DND-41 (cell line): ENCODE data around the gene UVRAG.

Experiments
- ATAC-seq: fragments of 200-7000 bp; cut with Tn5 transposase; 3 replicates; pipeline ENCODE4 v1.9.1; 2021; ENCODE audit warnings: low read depth; ENCODE audit not compliant: insufficient read depth
- DNase-seq: peaks from one replicate; pipeline ENCODE4 v3.0.0-alpha.2; 2020
- H2AFZ ChIP-seq: 2 replicates; pipeline ENCODE4 v1.6.0; 2012; ENCODE audit warnings: low read depth, low read length
- H3K27ac ChIP-seq: 2 replicates; pipeline ENCODE4 v1.5.1; 2012; ENCODE audit warnings: low read length, inconsistent platforms
- H3K27me3 ChIP-seq: fragments of 200-600 bp; sonication (generic); 2 replicates; pipeline ENCODE4 v1.6.0; 2012; ENCODE audit warnings: low read length, mild to moderate bottlenecking, inconsistent platforms; ENCODE audit not compliant: insufficient read depth, poor library complexity
- H3K36me3 ChIP-seq: 2 replicates; pipeline ENCODE4 v1.5.1; 2012; ENCODE audit warnings: low read length, inconsistent platforms; ENCODE audit not compliant: insufficient read depth
- H3K4me1 ChIP-seq: 2 replicates; pipeline ENCODE4 v1.5.1; 2012; ENCODE audit warnings: mild to moderate bottlenecking, low read length; ENCODE audit not compliant: insufficient read depth
- H3K4me2 ChIP-seq: 2 replicates; pipeline ENCODE4 v1.6.0; 2012; ENCODE audit warnings: mild to moderate bottlenecking, moderate library complexity, low read length, inconsistent platforms; ENCODE audit not compliant: insufficient read depth
- H3K4me3 ChIP-seq, 2 experiments: fragments of 200-600 bp in 1 of 2; shearing (Covaris generic) in 1 of 2; 2 replicates each; pipeline ENCODE4 v1.5.1; 2012 to 2016; ENCODE audit warnings: inconsistent platforms in 2 of 2, low read length in 2 of 2, mild to moderate bottlenecking in 2 of 2, low read depth in 1 of 2, moderate library complexity in 1 of 2
- H3K79me2 ChIP-seq: 2 replicates; pipeline ENCODE4 v1.6.0; 2012; ENCODE audit warnings: low read length, inconsistent platforms; ENCODE audit not compliant: insufficient read depth
- H3K9ac ChIP-seq: 2 replicates; pipeline ENCODE4 v1.6.0; 2012; ENCODE audit warnings: low read depth, mild to moderate bottlenecking, inconsistent platforms, low read length, moderate library complexity
- H3K9me3 ChIP-seq: 2 replicates; pipeline ENCODE4 v1.5.1; 2012; ENCODE audit warnings: low read length, moderate library complexity, mild to moderate bottlenecking, inconsistent platforms; ENCODE audit not compliant: insufficient read depth, severe bottlenecking
- H4K20me1 ChIP-seq: 2 replicates; pipeline ENCODE4 v1.6.0; 2012; ENCODE audit warnings: low read length; ENCODE audit not compliant: insufficient read depth
- CTCF ChIP-seq: IDR thresholded peaks from 2 replicates; pipeline ENCODE4 v1.5.1; 2012; ENCODE audit warnings: borderline replicate concordance, low read length, moderate library complexity, mild to moderate bottlenecking; ENCODE audit not compliant: poor library complexity, severe bottlenecking; ENCODE audit errors: extremely low read depth
- EZH2 ChIP-seq: IDR thresholded peaks from 3 replicates; pipeline ENCODE4 v1.6.1; 2012; ENCODE audit warnings: borderline replicate concordance, low read depth, mild to moderate bottlenecking, moderate library complexity, low read length, inconsistent platforms; ENCODE audit not compliant: severe bottlenecking

The UVRAG gene

GRCh38 chr11:76131142-76131541 lies 316.1 kb downstream of the UVRAG start:
- Histone ChIP-seq H3K4me3 (no peak overlapping the region), H3K79me2 (no peaks in the 10 kb centered on the region), H2AFZ (no peak overlapping the region), H3K27me3 (no peaks in the 10 kb centered on the region), H3K36me3 (peaks cover 4% of the 10 kb centered on the region; the same call in 1 of the 2 replicates), H3K9ac (no peak overlapping the region), H3K9me3 (no peaks in the 10 kb centered on the region), H3K4me2 (no peak overlapping the region), H3K27ac (no peak overlapping the region), H3K4me1 (no peaks in the 10 kb centered on the region), H4K20me1 (peaks cover 5% of the 10 kb centered on the region; the same call in 1 of the 2 replicates)
- no peak for ATAC-seq
- no peak for TF ChIP-seq CTCF
- TF ChIP-seq EZH2, result no peak
- no peak for DNase-seq

GRCh38 chr11:76131671-76132631 lies 316.9 kb downstream of the UVRAG start:
- no peaks in the 10 kb centered on the region for H3K4me1 ChIP-seq
- H3K27ac ChIP-seq, result no peak overlapping the region
- H3K9ac ChIP-seq, result no peak overlapping the region
- H3K9me3 ChIP-seq, result no peaks in the 10 kb centered on the region
- H2AFZ ChIP-seq, result no peak overlapping the region
- peaks cover 4% of the 10 kb centered on the region; the same call in 1 of the 2 replicates for H3K36me3 ChIP-seq
- peaks cover 5% of the 10 kb centered on the region; the same call in 1 of the 2 replicates for H4K20me1 ChIP-seq
- TF ChIP-seq CTCF (no peak), EZH2 (no peak)
- H3K4me3 ChIP-seq, result no peak overlapping the region
- H3K4me2 ChIP-seq, result no peak overlapping the region
- H3K79me2 ChIP-seq, result no peaks in the 10 kb centered on the region
- ATAC-seq (peak; percentile 64; the same call in 2 of the 3 replicates), DNase-seq (no peak)
- no peaks in the 10 kb centered on the region for H3K27me3 ChIP-seq

GRCh38 chr11:76134239-76134638 lies 319.2 kb downstream of the UVRAG start:
- TF ChIP-seq EZH2 (no peak), CTCF (no peak)
- H3K27ac ChIP-seq, result no peak overlapping the region
- H3K27me3 ChIP-seq, result no peaks in the 10 kb centered on the region
- no peak overlapping the region for H3K9ac ChIP-seq
- peaks cover 5% of the 10 kb centered on the region; the same call in 1 of the 2 replicates for H4K20me1 ChIP-seq
- peaks cover 4% of the 10 kb centered on the region; the same call in 1 of the 2 replicates for H3K36me3 ChIP-seq
- DNase-seq (no peak), ATAC-seq (no peak)
- no peak overlapping the region for H3K4me3 ChIP-seq
- no peak overlapping the region for H2AFZ ChIP-seq
- H3K4me2 ChIP-seq, result no peak overlapping the region
- no peaks in the 10 kb centered on the region for H3K9me3 ChIP-seq
- H3K4me1 ChIP-seq, result no peaks in the 10 kb centered on the region
- H3K79me2 ChIP-seq, result no peaks in the 10 kb centered on the region
